ENCODE data around the gene FNTB.
A peak's percentile ranks its signal among the peaks of the same experiment; 100 is the strongest.

Gene FNTB

GRCh38 chr14:65000898-65001591 lies 14.3 kb downstream of the FNTB start:
- Histone ChIP-seq H3K27ac (ENCODE audit: insufficient read depth in 1 of 2, low read depth in 1 of 2, low read length in 2 of 2, poor library complexity in 1 of 2, severe bottlenecking in 2 of 2) (no peak overlapping the region), H3K27me3 (replicated peaks in 2 of 5; ENCODE audit: control insufficient read depth in 4 of 5, insufficient read depth in 5 of 5, low read length in 4 of 5) (no peaks in the 10 kb centered on the region), H3K4me1 (ENCODE audit: control extremely low read depth in 1 of 4, control insufficient read depth in 4 of 4, insufficient read depth in 4 of 4, low read length in 3 of 4) (no peaks in the 10 kb centered on the region), H3K4me3 (ENCODE audit: control insufficient read depth in 1 of 7, extremely low read depth in 1 of 7, insufficient read depth in 4 of 7, low read depth in 2 of 7, low read length in 6 of 7) (no peak overlapping the region), H3K36me3 (ENCODE audit: control insufficient read depth in 4 of 4, insufficient read depth in 4 of 4, low read length in 3 of 4) (peaks cover 0 to 7% (median 3%) of the 10 kb centered on the region in 4 experiments), H3K9me3 (ENCODE audit: control extremely low read depth in 1 of 5, control insufficient read depth in 4 of 5, insufficient read depth in 2 of 5, low read depth in 1 of 5, low read length in 4 of 5) (no peaks in the 10 kb centered on the region)
- no peak for DNase-seq
- WGBS (ENCODE audit: insufficient coverage), result 100% methylated on average over 1 of the region's 6 CpGs
- CTCF ChIA-PET, result interaction anchor here (0.7 to 7.2 kb wide), 6 partner anchors 11 to 28 kb away, joined by 3 to 44 read pairs (median 4); no protein-coding TSS in a partner anchor
- POLR2A ChIA-PET, result interaction anchor here (1.2 kb wide), 1 partner anchor 11 kb away, joined by 3 read pairs; no protein-coding TSS in a partner anchor

GRCh38 chr14:65001723-65002122 lies 15.0 kb downstream of the FNTB start:
- Histone ChIP-seq H3K27ac (ENCODE audit: insufficient read depth in 1 of 2, low read depth in 1 of 2, low read length in 2 of 2, poor library complexity in 1 of 2, severe bottlenecking in 2 of 2) (no peak overlapping the region), H3K4me3 (ENCODE audit: control insufficient read depth in 1 of 7, extremely low read depth in 1 of 7, insufficient read depth in 4 of 7, low read depth in 2 of 7, low read length in 6 of 7) (no peak overlapping the region), H3K9me3 (ENCODE audit: control extremely low read depth in 1 of 5, control insufficient read depth in 4 of 5, insufficient read depth in 2 of 5, low read depth in 1 of 5, low read length in 4 of 5) (no peaks in the 10 kb centered on the region), H3K27me3 (replicated peaks in 2 of 5; ENCODE audit: control insufficient read depth in 4 of 5, insufficient read depth in 5 of 5, low read length in 4 of 5) (no peaks in the 10 kb centered on the region), H3K36me3 (ENCODE audit: control insufficient read depth in 4 of 4, insufficient read depth in 4 of 4, low read length in 3 of 4) (peaks cover 2 to 12% (median 4%) of the 10 kb centered on the region in 4 experiments), H3K4me1 (ENCODE audit: control extremely low read depth in 1 of 4, control insufficient read depth in 4 of 4, insufficient read depth in 4 of 4, low read length in 3 of 4) (no peaks in the 10 kb centered on the region)
- POLR2A ChIA-PET, result no interaction called here
- no peak for DNase-seq
- CTCF ChIA-PET, result interaction anchor here (0.7 to 7.2 kb wide), 4 partner anchors 14 to 27 kb away, joined by 3 to 44 read pairs (median 4); no protein-coding TSS in a partner anchor
- 100% methylated on average over 1 of the region's 6 CpGs for WGBS (ENCODE audit: insufficient coverage)

GRCh38 chr14:65002586-65003210 lies 16.0 kb downstream of the FNTB start:
- Histone ChIP-seq H3K4me1 (ENCODE audit: control extremely low read depth in 1 of 4, control insufficient read depth in 4 of 4, insufficient read depth in 4 of 4, low read length in 3 of 4) (no peaks in the 10 kb centered on the region), H3K27me3 (replicated peaks in 2 of 5; ENCODE audit: control insufficient read depth in 4 of 5, insufficient read depth in 5 of 5, low read length in 4 of 5) (no peaks in the 10 kb centered on the region), H3K9me3 (ENCODE audit: control extremely low read depth in 1 of 5, control insufficient read depth in 4 of 5, insufficient read depth in 2 of 5, low read depth in 1 of 5, low read length in 4 of 5) (no peaks in the 10 kb centered on the region), H3K27ac (ENCODE audit: insufficient read depth in 1 of 2, low read depth in 1 of 2, low read length in 2 of 2, poor library complexity in 1 of 2, severe bottlenecking in 2 of 2) (no peak overlapping the region), H3K36me3 (ENCODE audit: control insufficient read depth in 4 of 4, insufficient read depth in 4 of 4, low read length in 3 of 4) (peaks cover 2 to 12% (median 4%) of the 10 kb centered on the region in 4 experiments), H3K4me3 (ENCODE audit: control insufficient read depth in 1 of 7, extremely low read depth in 1 of 7, insufficient read depth in 4 of 7, low read depth in 2 of 7, low read length in 6 of 7) (no peak overlapping the region)
- CTCF ChIA-PET, result interaction anchor here (0.8 to 7.2 kb wide), 3 partner anchors 8 to 21 kb away, joined by 3 to 44 read pairs (median 4); no protein-coding TSS in a partner anchor
- DNase-seq, result no peak
- 100% methylated on average over 2 of the region's 6 CpGs for WGBS (ENCODE audit: insufficient coverage)
- POLR2A ChIA-PET, result no interaction called here

- WGBS (ENCODE audit: insufficient coverage), result 79% methylated on average over 2 of the region's 2 CpGs
- Histone ChIP-seq H3K4me1 (ENCODE audit: control extremely low read depth in 1 of 4, control insufficient read depth in 4 of 4, insufficient read depth in 4 of 4, low read length in 3 of 4) (no peaks in the 10 kb centered on the region), H3K27me3 (replicated peaks in 2 of 5; ENCODE audit: control insufficient read depth in 4 of 5, insufficient read depth in 5 of 5, low read length in 4 of 5) (no peaks in the 10 kb centered on the region), H3K36me3 (ENCODE audit: control insufficient read depth in 4 of 4, insufficient read depth in 4 of 4, low read length in 3 of 4) (peaks cover 2 to 15% (median 4%) of the 10 kb centered on the region in 4 experiments), H3K4me3 (ENCODE audit: control insufficient read depth in 1 of 7, extremely low read depth in 1 of 7, insufficient read depth in 4 of 7, low read depth in 2 of 7, low read length in 6 of 7) (no peak overlapping the region), H3K27ac (ENCODE audit: insufficient read depth in 1 of 2, low read depth in 1 of 2, low read length in 2 of 2, poor library complexity in 1 of 2, severe bottlenecking in 2 of 2) (no peak overlapping the region), H3K9me3 (ENCODE audit: control extremely low read depth in 1 of 5, control insufficient read depth in 4 of 5, insufficient read depth in 2 of 5, low read depth in 1 of 5, low read length in 4 of 5) (no peaks in the 10 kb centered on the region)
- ChIA-PET CTCF (no interaction called here), POLR2A (no interaction called here)
- DNase-seq, result no peak
Measured at GRCh38 chr14:65003394-65003793, 16.7 kb downstream of the FNTB start.

GRCh38 chr14:65006261-65006721 lies 19.6 kb downstream of the FNTB start:
- Histone ChIP-seq H3K36me3 (ENCODE audit: control insufficient read depth in 4 of 4, insufficient read depth in 4 of 4, low read length in 3 of 4) (peaks cover 2 to 39% (median 7%) of the 10 kb centered on the region in 4 experiments), H3K4me3 (ENCODE audit: control insufficient read depth in 1 of 7, extremely low read depth in 1 of 7, insufficient read depth in 4 of 7, low read depth in 2 of 7, low read length in 6 of 7) (no peak overlapping the region), H3K27me3 (replicated peaks in 2 of 5; ENCODE audit: control insufficient read depth in 4 of 5, insufficient read depth in 5 of 5, low read length in 4 of 5) (no peaks in the 10 kb centered on the region), H3K27ac (ENCODE audit: insufficient read depth in 1 of 2, low read depth in 1 of 2, low read length in 2 of 2, poor library complexity in 1 of 2, severe bottlenecking in 2 of 2) (no peak overlapping the region), H3K9me3 (ENCODE audit: control extremely low read depth in 1 of 5, control insufficient read depth in 4 of 5, insufficient read depth in 2 of 5, low read depth in 1 of 5, low read length in 4 of 5) (no peaks in the 10 kb centered on the region), H3K4me1 (ENCODE audit: control extremely low read depth in 1 of 4, control insufficient read depth in 4 of 4, insufficient read depth in 4 of 4, low read length in 3 of 4) (no peaks in the 10 kb centered on the region)
- ChIA-PET POLR2A (no interaction called here), CTCF (interaction anchor here (0.8 to 2.1 kb wide), 6 partner anchors 9 to 94 kb away, joined by 3 to 7 read pairs (median 3); no protein-coding TSS in a partner anchor)
- peak in 1 of 3 donors; percentile 9 for DNase-seq
- 100% methylated on average over 6 of the region's 6 CpGs for WGBS (ENCODE audit: insufficient coverage)

GRCh38 chr14:65007202-65007601 lies 20.5 kb downstream of the FNTB start:
- Histone ChIP-seq H3K27me3 (replicated peaks in 2 of 5; ENCODE audit: control insufficient read depth in 4 of 5, insufficient read depth in 5 of 5, low read length in 4 of 5) (no peaks in the 10 kb centered on the region), H3K9me3 (ENCODE audit: control extremely low read depth in 1 of 5, control insufficient read depth in 4 of 5, insufficient read depth in 2 of 5, low read depth in 1 of 5, low read length in 4 of 5) (no peaks in the 10 kb centered on the region), H3K4me1 (ENCODE audit: control extremely low read depth in 1 of 4, control insufficient read depth in 4 of 4, insufficient read depth in 4 of 4, low read length in 3 of 4) (no peaks in the 10 kb centered on the region), H3K4me3 (ENCODE audit: control insufficient read depth in 1 of 7, extremely low read depth in 1 of 7, insufficient read depth in 4 of 7, low read depth in 2 of 7, low read length in 6 of 7) (no peak overlapping the region), H3K27ac (ENCODE audit: insufficient read depth in 1 of 2, low read depth in 1 of 2, low read length in 2 of 2, poor library complexity in 1 of 2, severe bottlenecking in 2 of 2) (no peak overlapping the region), H3K36me3 (ENCODE audit: control insufficient read depth in 4 of 4, insufficient read depth in 4 of 4, low read length in 3 of 4) (peaks cover 5 to 45% (median 13%) of the 10 kb centered on the region in 4 experiments)
- ChIA-PET POLR2A (no interaction called here), CTCF (interaction anchor here (0.8 to 2.1 kb wide), 5 partner anchors 12 to 95 kb away, joined by 3 to 7 read pairs (median 3); no protein-coding TSS in a partner anchor)
- 83% methylated on average over 1 of the region's 1 CpG for WGBS (ENCODE audit: insufficient coverage)
- DNase-seq, result peak in 1 of 3 donors; percentile 19

Measured in common myeloid progenitor, CD34-positive (primary cell).